ENCODE results near the gene NUDT11. TPM values are rescaled to one million over a fixed set of nuclear protein-coding genes. Genes with fewer than 3 reads are reported as not detected.

NUDT11 gene
- polyA plus RNA-seq, 1 of the 3 experiments (the other 2 are of a cell fraction), result 7.6 TPM

GRCh38 chrX:51440365-51440764, 56.0 kb downstream of the NUDT11 start (continued):
- TF ChIP-seq NFIC (IDR thresholded peaks at IDR 0.05; ENCODE audit: borderline replicate concordance) (no peak), GABPA (IDR thresholded peaks at IDR 0.05; ENCODE audit: low read depth) (no peak), ZBTB33 (IDR thresholded peaks at IDR 0.05; ENCODE audit: borderline replicate concordance, low read depth) (no peak), IRF3 (IDR thresholded peaks at IDR 0.05; ENCODE audit: low read depth, low read length) (no peak), RCOR1 (IDR thresholded peaks at IDR 0.05; ENCODE audit: low read length) (no peak), CHD2 (IDR thresholded peaks at IDR 0.05; ENCODE audit: low read length, partially characterized antibody) (no peak), MXI1 (IDR thresholded peaks at IDR 0.05; ENCODE audit: low read depth, low read length) (no peak), USF2 (IDR thresholded peaks at IDR 0.05; ENCODE audit: borderline replicate concordance, low read depth, low read length) (no peak), TEAD4 (IDR thresholded peaks at IDR 0.05; ENCODE audit: borderline replicate concordance, insufficient read depth) (no peak), ELF1 (IDR thresholded peaks at IDR 0.05) (no peak), MAX (IDR thresholded peaks at IDR 0.05; ENCODE audit: low read depth) (no peak)

Other genes with a start within 250 kb of the NUDT11 start
- 1.8 and 2.3 TPM in 2 replicates for gene NUDT10, start 163.8 kb downstream of the NUDT11 start, polyA plus RNA-seq (2012; rRNA removed)
- 0.67 and 0.80 TPM in 2 replicates for gene CENPVL3, start 122.3 kb upstream of the NUDT11 start, polyA plus RNA-seq (2012; rRNA removed)
- gene CENPVL2, start 186.2 kb upstream of the NUDT11 start, polyA plus RNA-seq (2012; rRNA removed), result 0.03 and 0.06 TPM in 2 replicates
- gene CENPVL1, start 213.9 kb upstream of the NUDT11 start, polyA plus RNA-seq (2012; rRNA removed), result 0.03 and 0.06 TPM in 2 replicates
- 2.5 TPM in 2 replicates for gene GSPT2, start 246.8 kb upstream of the NUDT11 start, polyA plus RNA-seq (2012; rRNA removed)

Data from SK-N-SH (cell line).